H1 (cell line): Measurements from ENCODE around the gene CYYR1. TPM values are rescaled to one million over a fixed set of nuclear protein-coding genes. Genes with fewer than 3 reads are reported as not detected.

ENCODE experiments used
- CTCF ChIA-PET: fragments of 300-600 bp; sonication (Branson Sonifier 250); formaldehyde crosslinking; loops from one replicate; lab custom pipeline; 2021; ENCODE audit not compliant: partially characterized antibody; lab: Charles Lee
- POLR2A ChIA-PET: fragments of 300-600 bp; sonication (Branson Sonifier 250); formaldehyde crosslinking; loops from one replicate; lab custom pipeline; 2021; ENCODE audit warnings: inconsistent platforms; ENCODE audit not compliant: partially characterized antibody; lab: Charles Lee
- DNase-seq, 2 experiments: peaks; one replicate each; pipeline versions ENCODE4 v3.0.0 to v3.0.0-alpha.2; 2010 to 2022; ENCODE audit warnings: low spot score in 2 of 2, low read depth in 1 of 2, mixed read lengths in 1 of 2
- FAIRE-seq: peaks from 2 replicates; lab custom pipeline; 2011; peaks lifted over from hg19 to GRCh38; lab: Jason Lieb, UNC
- H2AFZ ChIP-seq: 2 replicates; pipeline ENCODE4 v1.8.1; 2012; ENCODE audit warnings: low read length, inconsistent platforms
- H2AK5ac ChIP-seq: 2 replicates; pipeline ENCODE4 v1.6.1; 2013; ENCODE audit warnings: low read depth, low read length
- H2BK120ac ChIP-seq: replicated peaks from 2 replicates; pipeline ENCODE3; 2013; ENCODE audit warnings: low read depth, low read length, inconsistent platforms
- H2BK12ac ChIP-seq: 2 replicates; pipeline ENCODE4 v1.6.1; 2013; ENCODE audit warnings: low read depth, low read length
- H2BK15ac ChIP-seq: 2 replicates; pipeline ENCODE4 v1.6.1; 2013; ENCODE audit warnings: low read length
- H2BK20ac ChIP-seq: 2 replicates; pipeline ENCODE4 v1.6.1; 2013; ENCODE audit warnings: low read length
- H2BK5ac ChIP-seq: 2 replicates; pipeline ENCODE4 v1.6.1; 2013; ENCODE audit warnings: low read depth, low read length
- H3K14ac ChIP-seq: 2 replicates; pipeline ENCODE4 v1.6.1; 2013; ENCODE audit warnings: inconsistent platforms; ENCODE audit not compliant: insufficient read length
- H3K18ac ChIP-seq: 2 replicates; pipeline ENCODE4 v1.6.1; 2013; ENCODE audit warnings: low read length; ENCODE audit errors: extremely low read depth
- H3K23ac ChIP-seq: 2 replicates; pipeline ENCODE4 v1.6.1; 2013; ENCODE audit warnings: inconsistent platforms; ENCODE audit not compliant: insufficient read length
- H3K23me2 ChIP-seq: 2 replicates; pipeline ENCODE4 v1.6.1; 2013; ENCODE audit warnings: low read depth, low read length
- H3K27ac ChIP-seq: 2 replicates; pipeline ENCODE4 v1.6.1; 2011; ENCODE audit warnings: low read depth, low read length, inconsistent platforms
- H3K27me3 ChIP-seq, 4 experiments: replicated peaks in 1 of 4; 1 replicate in 1 of 4; 2 replicates in 3 of 4; pipeline versions ENCODE4 v1.6.1 to v1.8.1; 2011 to 2013; ENCODE audit warnings: low read length in 3 of 4, mild to moderate bottlenecking in 3 of 4, inconsistent platforms in 2 of 4, mixed read lengths in 2 of 4, moderate library complexity in 1 of 4; ENCODE audit not compliant: control insufficient read depth in 3 of 4, insufficient read depth in 3 of 4; ENCODE audit errors: extremely low read depth in 1 of 4
- H3K36me3 ChIP-seq, 4 experiments: 2 replicates each; pipeline versions ENCODE4 v1.6.1 to v1.8.1; 2011 to 2013; ENCODE audit warnings: mild to moderate bottlenecking in 4 of 4, low read length in 3 of 4, moderate library complexity in 2 of 4, control low read depth in 1 of 4, inconsistent platforms in 1 of 4; ENCODE audit not compliant: insufficient read depth in 4 of 4, control insufficient read depth in 2 of 4
- H3K4ac ChIP-seq: replicated peaks from 2 replicates; pipeline ENCODE3; 2013; ENCODE audit warnings: low read length, low read depth, mixed read lengths, inconsistent platforms; ENCODE audit not compliant: insufficient read length
- H3K4me1 ChIP-seq, 4 experiments: replicated peaks in 1 of 4; 1 replicate in 1 of 4; 2 replicates in 3 of 4; pipeline versions ENCODE4 v1.6.1 to v1.8.1; 2011 to 2013; ENCODE audit warnings: low read length in 3 of 4, inconsistent platforms in 2 of 4, mixed read lengths in 1 of 4; ENCODE audit not compliant: insufficient read depth in 4 of 4, control insufficient read depth in 3 of 4
- H3K4me2 ChIP-seq, 2 experiments: 2 replicates each; pipeline versions ENCODE4 v1.6.1 to v1.8.1; 2011 to 2013; ENCODE audit warnings: low read depth in 2 of 2, low read length in 2 of 2, control low read depth in 1 of 2, inconsistent platforms in 1 of 2, mild to moderate bottlenecking in 1 of 2; ENCODE audit not compliant: insufficient read depth in 1 of 2
- H3K4me3 ChIP-seq, 4 experiments: fragments of 200-600, 300-600 bp in 1 of 4; sonication (generic), shearing (Covaris generic), sonication (Bioruptor Twin) in 1 of 4; 2 replicates each; pipeline versions ENCODE4 v1.5.1 to v1.8.1; 2011 to 2016; ENCODE audit warnings: low read length in 4 of 4, low read depth in 3 of 4, control low read depth in 2 of 4, inconsistent platforms in 2 of 4, mild to moderate bottlenecking in 2 of 4, mixed read lengths in 1 of 4, moderate library complexity in 1 of 4; ENCODE audit not compliant: insufficient read depth in 2 of 4; ENCODE audit errors: extremely low read depth in 1 of 4
- H3K56ac ChIP-seq: replicated peaks from 2 replicates; pipeline ENCODE3; 2013; ENCODE audit warnings: low read depth, mild to moderate bottlenecking, mixed read lengths, low read length, inconsistent platforms; ENCODE audit not compliant: insufficient read length
- H3K79me1 ChIP-seq: 2 replicates; pipeline ENCODE4 v1.6.1; 2013; ENCODE audit warnings: low read depth, low read length, control low read depth
- H3K79me2 ChIP-seq, 2 experiments: 2 replicates each; pipeline versions ENCODE4 v1.6.1 to v1.8.1; 2012 to 2013; ENCODE audit warnings: low read length in 2 of 2, mild to moderate bottlenecking in 2 of 2, inconsistent platforms in 1 of 2; ENCODE audit not compliant: insufficient read depth in 2 of 2, control insufficient read depth in 1 of 2
- H3K9ac ChIP-seq, 4 experiments: replicated peaks in 1 of 4; 1 replicate in 1 of 4; 2 replicates in 3 of 4; pipeline versions ENCODE4 v1.6.1 to v1.8.1; 2011 to 2013; ENCODE audit warnings: low read depth in 3 of 4, low read length in 3 of 4, control low read depth in 2 of 4, mild to moderate bottlenecking in 2 of 4, moderate library complexity in 2 of 4, inconsistent platforms in 1 of 4; ENCODE audit errors: extremely low read depth in 1 of 4
- H3K9me3 ChIP-seq, 2 experiments: 2 replicates each; pipeline versions ENCODE4 v1.6.1 to v1.8.1; 2012 to 2013; ENCODE audit warnings: mild to moderate bottlenecking in 2 of 2, moderate library complexity in 2 of 2, control low read depth in 1 of 2, inconsistent platforms in 1 of 2, low read depth in 1 of 2, low read length in 1 of 2, mixed read lengths in 1 of 2; ENCODE audit not compliant: insufficient read depth in 2 of 2
- H4K20me1 ChIP-seq, 2 experiments: replicated peaks in 1 of 2; 2 replicates each; pipeline versions ENCODE3 to v1.8.1; 2011 to 2013; ENCODE audit warnings: inconsistent platforms in 2 of 2, low read length in 2 of 2, mild to moderate bottlenecking in 1 of 2; ENCODE audit not compliant: insufficient read depth in 2 of 2, control insufficient read depth in 1 of 2
- H4K5ac ChIP-seq: 2 replicates; pipeline ENCODE4 v1.6.1; 2013; ENCODE audit warnings: low read length, low read depth, mixed read lengths, inconsistent platforms; ENCODE audit not compliant: insufficient read length
- H4K8ac ChIP-seq: 2 replicates; pipeline ENCODE4 v1.8.0; 2013; ENCODE audit warnings: mild to moderate bottlenecking, moderate library complexity, low read length, inconsistent platforms; ENCODE audit not compliant: insufficient read depth; ENCODE audit errors: extremely low read depth
- H4K91ac ChIP-seq: replicated peaks from 2 replicates; pipeline ENCODE3; 2013; ENCODE audit warnings: low read length, mixed read lengths, inconsistent platforms; ENCODE audit not compliant: insufficient read length
- CBX8 ChIP-seq: fragments of 300-800, 300-1000 bp; sonication (generic); IDR thresholded peaks from 2 replicates; pipeline ENCODE4 v1.7.1; 2016; ENCODE audit warnings: low read depth, low read length, borderline replicate concordance
- CREB1 ChIP-seq: IDR thresholded peaks from 2 replicates; pipeline ENCODE4 v1.6.1; 2012; ENCODE audit warnings: inconsistent platforms
- CTBP2 ChIP-seq: IDR thresholded peaks from 2 replicates; pipeline ENCODE4 v1.7.0; 2011; ENCODE audit warnings: borderline replicate concordance, mild to moderate bottlenecking, moderate library complexity, mixed read lengths, low read length; ENCODE audit not compliant: insufficient read depth, insufficient read length
- GTF2F1 ChIP-seq: IDR thresholded peaks from 2 replicates; pipeline ENCODE4 v1.6.1; 2012; ENCODE audit warnings: low read depth, low read length, improper control_type of control experiment, borderline replicate concordance
- HDAC6 ChIP-seq: IDR thresholded peaks from one replicate; pipeline ENCODE4 v1.7.1; 2012; ENCODE audit warnings: low read depth, mild to moderate bottlenecking, inconsistent platforms, low read length, moderate library complexity
- JUND ChIP-seq: IDR thresholded peaks from 2 replicates; pipeline ENCODE4 v1.6.1; 2011; ENCODE audit warnings: mild to moderate bottlenecking, improper control_type of control experiment, low read length
- SAP30 ChIP-seq: fragments of 300-600 bp; sonication (generic); IDR thresholded peaks from 2 replicates; pipeline ENCODE4 v1.7.1; 2012; ENCODE audit warnings: low read length, moderate library complexity, mild to moderate bottlenecking, inconsistent platforms; ENCODE audit not compliant: insufficient read depth, insufficient replicate concordance
- SIN3A ChIP-seq, 2 experiments: IDR thresholded peaks in 1 of 2; conservative IDR thresholded peaks in 1 of 2; 2 replicates each; pipeline ENCODE4 v1.6.1; 2011 to 2012; ENCODE audit warnings: low read length in 2 of 2, improper control_type of control experiment in 1 of 2, low read depth in 1 of 2, mild to moderate bottlenecking in 1 of 2
- SIRT6 ChIP-seq: IDR thresholded peaks from one replicate; pipeline ENCODE4 v1.7.1; 2012; ENCODE audit warnings: low read length, inconsistent platforms
- SP1 ChIP-seq: IDR thresholded peaks from 2 replicates; pipeline ENCODE4 v1.6.1; 2011; ENCODE audit warnings: low read depth, low read length
- TAF1 ChIP-seq: IDR thresholded peaks from 2 replicates; pipeline ENCODE4 v1.6.1; 2011; ENCODE audit warnings: mild to moderate bottlenecking, low read depth, low read length
- TBP ChIP-seq: IDR thresholded peaks from 2 replicates; pipeline ENCODE4 v1.6.1; 2011; ENCODE audit warnings: low read depth, low read length, improper control_type of control experiment
- WGBS, 2 experiments: shearing (Covaris generic) in 1 of 2; methylation state at CpG; one replicate each; pipeline versions ENCODE4 v1.1.6 to v1.1.7; 2013 to 2015; ENCODE audit warnings: low lambda C conversion rate in 2 of 2, mixed read lengths in 2 of 2, inconsistent platforms in 1 of 2, low coverage in 1 of 2, missing lambda C conversion rate in 1 of 2; ENCODE audit not compliant: insufficient replicate concordance in 2 of 2, insufficient coverage in 1 of 2, insufficient read length in 1 of 2; ENCODE audit errors: extremely low coverage in 1 of 2, missing lambda C conversion rate in 1 of 2; 5-methylcytosine and 5-hydroxymethylcytosine counted together
- polyA plus RNA-seq, 7 experiments: library from polyadenylated mRNA; depleted of rRNA in 3 of 7; stranded (reverse) in 5 of 7; unstranded in 2 of 7; fragments of >200 nt in 5 of 7; fragments of 200-250 nt in 2 of 7; gene quantifications; 1 replicate in 5 of 7; 2 replicates in 1 of 7; 4 replicates in 1 of 7; pipeline versions ENCODE4 v1.2.1 to v1.2.3, GENCODE V29; 2011 to 2013; ENCODE audit warnings: missing spikeins in 2 of 7, mixed read lengths in 2 of 7
- total RNA-seq: library from RNA; stranded (reverse); fragmentation: NEBNext Ultra II Directional; extraction: Animal tissue kit (Norgen Biotek cat#: 25700); gene quantifications from 2 replicates; pipeline ENCODE4 v1.2.1, GENCODE V29; 2021
- TF ChIP-seq, protein P1 (sequence below): IDR thresholded peaks from 2 replicates; pipeline ENCODE4 v1.6.1; 2012; ENCODE audit warnings: inconsistent platforms

Gene CYYR1
- total and polyA plus RNA-seq, 2 of the 8 experiments (the other 6 are each of a cell fraction or from before 2014, with no cell fraction given), result 12.2 to 37.9 TPM

DNA sequence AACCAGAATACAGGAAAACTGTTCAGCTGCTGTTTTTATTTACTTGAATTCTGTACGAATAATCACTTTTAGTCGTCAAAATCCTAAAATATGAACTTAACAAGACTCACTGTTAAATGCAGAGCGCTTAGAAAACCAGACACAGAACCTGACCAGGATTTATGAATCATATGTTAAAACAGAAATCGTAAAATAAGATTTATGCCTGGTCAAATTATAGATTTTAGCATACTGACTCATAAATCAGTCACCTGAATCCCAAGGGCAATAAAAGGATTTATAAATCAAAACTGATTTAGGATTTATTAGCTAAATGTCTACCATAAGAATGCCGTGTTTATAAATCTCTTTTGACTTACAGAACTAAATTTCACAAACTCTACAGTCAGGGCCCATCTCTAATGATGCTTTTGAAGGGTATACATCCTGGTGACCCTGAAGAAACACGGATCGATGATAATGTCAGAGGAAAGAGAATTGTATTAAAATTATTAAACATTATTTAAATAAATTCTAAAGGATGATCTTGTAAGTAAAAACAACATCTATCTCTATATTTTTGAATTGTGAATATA is 28.8 kb downstream of the CYYR1 start:
- H3K9ac ChIP-seq, result no peak overlapping the region
- no peaks in the 10 kb centered on the region; a peak in 1 of 7 replicates for H3K4me1 ChIP-seq
- H3K9me3 ChIP-seq, result no peaks in the 10 kb centered on the region
- peaks cover 0 to 2% of the 10 kb centered on the region in 2 experiments for H4K20me1 ChIP-seq
- no peak for TF ChIP-seq HDAC6
- no peak for TF ChIP-seq SAP30
- no peak for TF ChIP-seq SIN3A (conservative IDR thresholded peaks at IDR 0.05 in 1 of 2, IDR thresholded peaks at IDR 0.05 in 1 of 2; ENCODE audit: low read depth in 1 of 2, low read length in 2 of 2)
- TF ChIP-seq TBP, result no peak
- no peak for TF ChIP-seq TAF1
- TF ChIP-seq CREB1, result no peak
- TF ChIP-seq, protein P1, sequence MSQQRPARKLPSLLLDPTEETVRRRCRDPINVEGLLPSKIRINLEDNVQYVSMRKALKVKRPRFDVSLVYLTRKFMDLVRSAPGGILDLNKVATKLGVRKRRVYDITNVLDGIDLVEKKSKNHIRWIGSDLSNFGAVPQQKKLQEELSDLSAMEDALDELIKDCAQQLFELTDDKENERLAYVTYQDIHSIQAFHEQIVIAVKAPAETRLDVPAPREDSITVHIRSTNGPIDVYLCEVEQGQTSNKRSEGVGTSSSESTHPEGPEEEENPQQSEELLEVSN, result no peak
- TF ChIP-seq GTF2F1, result no peak
- no peak for TF ChIP-seq SIRT6
- TF ChIP-seq CBX8, result no peak
- no peak for TF ChIP-seq SP1
- no peak for TF ChIP-seq CTBP2
- no peak for TF ChIP-seq JUND
- H4K91ac ChIP-seq, result no peak overlapping the region
- no peak overlapping the region for H2BK20ac ChIP-seq
- peaks cover 1% of the 10 kb centered on the region; the same call in 1 of the 2 replicates for H3K23me2 ChIP-seq
- no peak overlapping the region for H3K56ac ChIP-seq
- no peaks in the 10 kb centered on the region for H3K27me3 ChIP-seq
- H4K5ac ChIP-seq, result no peak overlapping the region
- no peaks in the 10 kb centered on the region; a peak in 1 of 8 replicates for H3K36me3 ChIP-seq
- no peak overlapping the region for H3K4me2 ChIP-seq
- no peak overlapping the region for H2AK5ac ChIP-seq
- H3K4ac ChIP-seq, result no peak overlapping the region
- H3K79me2 ChIP-seq, result peaks cover 0 to 3% of the 10 kb centered on the region in 2 experiments; a peak in 1 of 4 replicates
- H3K4me3 ChIP-seq, result no peak overlapping the region
- ChIA-PET POLR2A (no interaction called here), CTCF (interaction anchor here (1.2 kb wide), 2 partner anchors 17 to 188 kb away, joined by 3 read pairs; no protein-coding TSS in a partner anchor)
- no peak overlapping the region for H3K23ac ChIP-seq
- no peak overlapping the region for H3K18ac ChIP-seq
- no peak overlapping the region for H2BK12ac ChIP-seq
- H2BK15ac ChIP-seq, result no peak overlapping the region
- no peak overlapping the region for H3K27ac ChIP-seq
- no peak overlapping the region for H3K14ac ChIP-seq
- 93% methylated on average over 7 of the region's 7 CpGs; no CpG with 5 or more reads in 1 of the 2 experiments for WGBS, 2 experiments
- no peak overlapping the region for H4K8ac ChIP-seq
- H2BK120ac ChIP-seq, result no peak overlapping the region
- no peak overlapping the region for H2AFZ ChIP-seq
- no peaks in the 10 kb centered on the region for H3K79me1 ChIP-seq
- no peak overlapping the region for H2BK5ac ChIP-seq
- FAIRE-seq (no peak), DNase-seq (no peak)
